ENCODE results near the gene HAPLN3. TPM values are rescaled to one million over a fixed set of nuclear protein-coding genes. Genes with fewer than 3 reads are reported as not detected.

Gene HAPLN3
- polyA plus RNA-seq, 1 donor from 2014 or later: not detected

GRCh38 chr15:88894348-88894818 lies 961 bp downstream of the HAPLN3 start:
- no peaks in the 10 kb centered on the region for H3F3A ChIP-seq (ENCODE audit: insufficient read depth, low read length, poor library complexity, severe bottlenecking)
- no peak overlapping the region for H3K4me2 ChIP-seq (ENCODE audit: low read length)
- no peak overlapping the region for H3K9ac ChIP-seq (ENCODE audit: low read length)
- H3K27me3 ChIP-seq (ENCODE audit: insufficient read depth, low read depth, low read length): peaks cover 22% of the 10 kb centered on the region
- no peak overlapping the region for H3K27ac ChIP-seq (ENCODE audit: low read length)
- no peaks in the 10 kb centered on the region for H3K79me2 ChIP-seq (replicated peaks; ENCODE audit: insufficient read depth, low read length)
- H3K4me3 ChIP-seq (ENCODE audit: low read length): peak overlapping the region; percentile 50
- TF ChIP-seq POLR2AphosphoS5 (IDR thresholded peaks at IDR 0.05): no peak
- peak; percentile 43 for TF ChIP-seq SMC3 (conservative IDR thresholded peaks at IDR 0.05; ENCODE audit: poor library complexity)
- TF ChIP-seq CTCF (IDR thresholded peaks at IDR 0.05; ENCODE audit: poor library complexity, severe bottlenecking): peak; percentile 61
- TF ChIP-seq RAD21 (conservative IDR thresholded peaks at IDR 0.05): peak; percentile 53
- H3K9me2 ChIP-seq (ENCODE audit: insufficient read depth, low read length): no peaks in the 10 kb centered on the region
- no peaks in the 10 kb centered on the region for H3K9me3 ChIP-seq (ENCODE audit: low read length)
- H4K20me1 ChIP-seq (ENCODE audit: insufficient read depth): no peaks in the 10 kb centered on the region
- H3K36me3 ChIP-seq (ENCODE audit: insufficient read depth, low read length): no peaks in the 10 kb centered on the region
- no peak overlapping the region for H2AFZ ChIP-seq (ENCODE audit: low read depth, low read length)

- TF ChIP-seq REST (IDR thresholded peaks at IDR 0.05; ENCODE audit: borderline replicate concordance): no peak
- no peak for TF ChIP-seq RAD21 (conservative IDR thresholded peaks at IDR 0.05)
- no peak for TF ChIP-seq TAF1 (IDR thresholded peaks at IDR 0.05; ENCODE audit: low read depth)
- TF ChIP-seq SMC3 (conservative IDR thresholded peaks at IDR 0.05; ENCODE audit: poor library complexity): no peak
- no peak for TF ChIP-seq EZH2 (IDR thresholded peaks at IDR 0.05; ENCODE audit: borderline replicate concordance, insufficient read depth, low read length, poor library complexity, severe bottlenecking)
- TF ChIP-seq POLR2AphosphoS5 (IDR thresholded peaks at IDR 0.05): no peak
- Histone ChIP-seq H2AFZ (ENCODE audit: low read depth, low read length) (no peak overlapping the region), H3K79me2 (replicated peaks; ENCODE audit: insufficient read depth, low read length) (no peaks in the 10 kb centered on the region), H3K9me2 (ENCODE audit: insufficient read depth, low read length) (no peaks in the 10 kb centered on the region), H3F3A (ENCODE audit: insufficient read depth, low read length, poor library complexity, severe bottlenecking) (no peaks in the 10 kb centered on the region), H3K4me3 (ENCODE audit: low read length) (no peak overlapping the region), H3K9ac (ENCODE audit: low read length) (no peak overlapping the region), H3K4me2 (ENCODE audit: low read length) (no peak overlapping the region), H3K27ac (ENCODE audit: low read length) (no peak overlapping the region), H3K9me3 (ENCODE audit: low read length) (no peaks in the 10 kb centered on the region), H3K27me3 (ENCODE audit: insufficient read depth, low read depth, low read length) (peaks cover 22% of the 10 kb centered on the region), H3K36me3 (ENCODE audit: insufficient read depth, low read length) (no peaks in the 10 kb centered on the region), H4K20me1 (ENCODE audit: insufficient read depth) (no peaks in the 10 kb centered on the region)
These were observed 3.6 kb downstream of the HAPLN3 start for GRCh38 chr15:88891540-88892254.

- TF ChIP-seq REST (IDR thresholded peaks at IDR 0.05; ENCODE audit: borderline replicate concordance) (no peak), POLR2AphosphoS5 (IDR thresholded peaks at IDR 0.05) (no peak), TAF1 (IDR thresholded peaks at IDR 0.05; ENCODE audit: low read depth) (no peak), EP300 (conservative IDR thresholded peaks at IDR 0.05; ENCODE audit: poor library complexity, severe bottlenecking) (no peak)
- Histone ChIP-seq H2AFZ (ENCODE audit: low read depth, low read length) (no peak overlapping the region), H3K36me3 (ENCODE audit: insufficient read depth, low read length) (no peaks in the 10 kb centered on the region), H3K9me3 (ENCODE audit: low read length) (no peaks in the 10 kb centered on the region), H3K27me3 (ENCODE audit: insufficient read depth, low read depth, low read length) (peaks cover 19% of the 10 kb centered on the region), H3K9me2 (ENCODE audit: insufficient read depth, low read length) (no peaks in the 10 kb centered on the region), H3K4me3 (ENCODE audit: low read length) (no peak overlapping the region), H3K9ac (ENCODE audit: low read length) (no peak overlapping the region), H3K4me2 (ENCODE audit: low read length) (no peak overlapping the region), H3K79me2 (replicated peaks; ENCODE audit: insufficient read depth, low read length) (no peaks in the 10 kb centered on the region), H3F3A (ENCODE audit: insufficient read depth, low read length, poor library complexity, severe bottlenecking) (no peaks in the 10 kb centered on the region), H3K27ac (ENCODE audit: low read length) (no peak overlapping the region), H4K20me1 (ENCODE audit: insufficient read depth) (no peaks in the 10 kb centered on the region)
These were observed 4.8 kb downstream of the HAPLN3 start for GRCh38 chr15:88890495-88890894.

All from neural cell (in vitro differentiated cells).